HG03575 (cell line): Measurements from ENCODE around the gene HTR4.
"Not testable (repeated sequence)": the region's sequence is repeated elsewhere in the genome, so short reads cannot be mapped to it uniquely, and the experiment has no call there.

Experiments
- ATAC-seq: cut with Tn5 transposase; IDR thresholded peaks from one replicate; pipeline ENCODE4 v1.9.1; 2021; ENCODE audit not compliant: unreplicated experiment, insufficient number of reproducible peaks, low FRiP score; ENCODE audit errors: extremely low read depth

The HTR4 gene

GRCh38 chr5:148673704-148674103, 19.4 kb upstream of the HTR4 start:
- ATAC-seq, result not testable (repeated sequence)

DNA sequence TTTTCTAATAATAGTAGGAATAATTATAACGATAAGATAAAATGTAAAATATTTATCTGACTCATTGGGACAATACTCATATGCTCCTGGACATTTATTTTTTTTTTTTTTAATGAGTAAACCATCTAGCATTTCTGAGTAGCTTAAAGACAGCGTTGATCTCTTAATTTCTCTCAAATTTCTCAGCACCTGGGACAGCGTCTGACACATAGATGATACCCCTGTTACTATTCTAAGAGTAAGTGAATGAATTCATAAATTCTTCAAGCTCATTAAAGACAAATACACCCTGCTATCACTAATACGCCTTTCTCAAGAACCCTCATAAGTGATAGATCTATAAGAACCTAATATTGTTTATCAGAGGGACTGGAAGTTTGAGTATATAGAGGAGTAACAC, 12.0 kb upstream of the HTR4 start:
- no peak for ATAC-seq

- ATAC-seq, result no peak
Measured at GRCh38 chr5:148665431-148665830, 11.1 kb upstream of the HTR4 start.

DNA sequence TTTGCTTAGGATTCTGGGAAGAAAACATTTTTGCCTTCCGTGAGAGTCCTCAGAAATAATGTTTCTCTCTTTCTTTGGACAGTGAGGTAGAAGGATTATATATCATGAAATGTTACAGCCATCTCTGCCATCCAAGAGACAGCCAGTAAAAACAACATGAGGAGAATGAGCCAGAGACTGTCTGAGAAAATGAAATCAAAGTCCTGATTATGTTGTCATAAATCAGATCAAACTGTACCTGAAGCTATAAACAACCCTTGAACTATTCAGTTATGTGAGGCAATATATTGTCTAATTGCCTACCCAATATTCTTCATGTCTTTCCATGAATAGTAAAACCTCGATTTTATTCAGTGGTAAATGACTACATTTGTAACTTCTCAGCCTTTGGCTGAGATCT, 9.2 kb upstream of the HTR4 start:
- no peak for ATAC-seq

DNA sequence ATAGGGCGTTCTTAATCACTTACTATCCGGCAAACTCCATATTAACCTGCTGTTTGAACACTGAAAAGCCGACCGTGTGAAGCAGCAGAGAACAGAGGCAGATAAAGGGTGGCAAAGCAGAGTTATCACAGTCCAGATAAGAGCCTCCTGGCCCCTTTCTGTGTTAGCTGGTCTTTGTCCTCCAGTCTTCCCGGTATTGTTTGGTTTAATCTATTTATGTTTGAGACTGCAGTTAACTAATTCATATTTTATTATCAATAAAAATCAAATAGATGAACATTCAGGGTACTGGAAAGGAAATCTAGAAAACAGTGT, 6.0 kb upstream of the HTR4 start:
- no peak for ATAC-seq

- no peak for ATAC-seq
Measured at GRCh38 chr5:148659641-148660345, 5.5 kb upstream of the HTR4 start.

DNA sequence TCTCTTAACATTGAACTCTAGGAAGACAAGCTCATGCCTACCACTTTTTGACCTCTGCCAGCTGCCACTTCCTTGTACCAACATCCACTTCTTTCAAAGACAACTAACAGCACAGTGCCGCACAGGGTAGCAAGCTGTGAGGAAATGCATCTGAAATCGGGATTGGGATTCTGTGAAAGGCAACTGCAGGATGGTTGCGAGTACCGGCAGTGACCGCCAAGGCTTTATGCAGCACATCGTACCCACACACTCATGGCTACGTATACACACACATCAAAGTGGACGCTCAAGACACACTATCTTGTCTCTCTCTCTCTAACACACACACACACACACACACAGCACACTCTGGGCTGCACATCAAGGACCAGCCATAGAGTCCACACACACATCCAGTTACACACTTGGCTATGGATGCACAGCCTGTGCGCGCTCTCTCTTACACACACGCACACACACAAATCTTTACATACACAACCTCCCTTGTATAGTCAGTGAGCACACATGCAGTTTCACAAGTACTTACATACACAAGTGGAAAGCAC, 964 bp downstream of the HTR4 start:
- ATAC-seq, result no peak

DNA sequence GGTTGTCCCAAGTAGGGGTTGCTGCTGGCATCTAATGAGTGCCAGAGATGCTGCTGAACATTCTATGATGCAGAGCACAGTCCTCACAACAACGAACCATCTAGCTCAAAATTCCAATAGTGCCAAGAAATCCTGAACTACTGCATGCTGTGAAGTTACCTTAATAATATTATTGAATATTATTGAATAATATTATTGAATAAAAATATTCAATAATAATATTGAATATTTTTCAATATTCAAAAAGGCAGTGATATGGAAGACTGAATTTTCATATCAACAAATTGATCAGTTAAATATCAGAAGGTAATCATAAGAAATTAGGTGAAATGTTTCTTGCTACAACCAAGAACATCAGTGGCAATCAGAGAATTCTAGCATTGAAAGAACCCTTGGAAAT, 2.8 kb downstream of the HTR4 start:
- no peak for ATAC-seq

- ATAC-seq, result no peak
Measured at GRCh38 chr5:148645527-148645926, 8.8 kb downstream of the HTR4 start.

DNA sequence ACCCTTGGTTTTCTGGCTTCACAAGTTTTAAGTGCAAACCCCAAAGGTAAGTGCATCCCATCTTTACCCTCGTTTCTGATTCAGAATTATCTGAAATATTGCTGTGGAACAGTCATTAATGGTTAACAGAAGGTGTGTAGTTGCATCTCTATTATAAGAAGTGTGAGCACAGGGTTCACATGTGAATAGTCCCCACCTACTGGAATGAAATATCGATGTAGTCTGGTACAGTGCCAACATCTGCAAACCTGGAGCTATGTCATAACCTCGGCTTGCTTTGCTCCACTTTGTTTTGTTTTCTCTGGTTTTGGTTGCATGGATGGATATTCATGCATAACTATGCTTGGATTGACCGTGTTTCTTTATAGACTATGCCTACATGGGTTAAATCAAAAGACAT, 12.6 kb downstream of the HTR4 start:
- ATAC-seq, result no peak

DNA sequence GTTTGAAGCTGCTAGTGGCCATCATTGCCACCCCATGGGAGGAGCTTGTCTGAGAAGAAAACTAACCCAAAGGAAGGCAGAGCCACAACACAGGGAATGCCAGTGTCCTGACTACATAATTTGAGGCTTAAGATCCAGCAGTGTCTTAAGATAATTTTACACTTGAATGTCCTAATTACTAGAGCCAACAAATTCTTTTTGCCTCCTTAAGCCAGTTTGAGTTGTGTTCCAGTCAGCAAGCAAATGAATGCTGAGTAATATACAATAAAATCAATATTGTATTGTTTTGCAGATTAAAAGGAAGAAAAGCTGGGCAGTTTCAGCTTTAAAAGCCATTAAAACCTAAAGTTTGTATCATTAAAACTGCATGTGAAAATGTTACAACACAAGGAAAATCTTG, 13.9 kb downstream of the HTR4 start:
- ATAC-seq, result no peak

DNA sequence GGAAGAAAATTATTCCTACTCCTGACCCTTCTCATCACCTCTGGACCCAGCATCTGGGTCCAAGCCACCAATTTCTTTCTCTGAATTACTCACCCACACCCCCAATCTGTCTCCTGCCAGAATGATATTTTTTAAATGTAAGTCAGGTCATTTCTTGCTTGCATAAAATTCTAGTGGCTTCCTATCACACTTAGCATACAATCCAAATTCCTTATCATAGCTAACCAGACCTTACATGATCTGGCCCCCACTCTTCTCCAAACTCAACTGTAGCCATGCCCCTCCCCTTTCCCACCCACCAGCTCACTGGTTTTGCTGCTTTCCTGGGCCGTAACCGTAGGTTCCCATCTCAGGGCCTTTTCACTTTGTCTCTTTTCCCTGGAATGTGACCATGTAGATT, 15.2 kb downstream of the HTR4 start:
- no peak for ATAC-seq

GRCh38 chr5:148636353-148636752, 18.0 kb downstream of the HTR4 start:
- no peak for ATAC-seq

- ATAC-seq, result no peak
Measured at GRCh38 chr5:148635321-148636083, 18.8 kb downstream of the HTR4 start.

DNA sequence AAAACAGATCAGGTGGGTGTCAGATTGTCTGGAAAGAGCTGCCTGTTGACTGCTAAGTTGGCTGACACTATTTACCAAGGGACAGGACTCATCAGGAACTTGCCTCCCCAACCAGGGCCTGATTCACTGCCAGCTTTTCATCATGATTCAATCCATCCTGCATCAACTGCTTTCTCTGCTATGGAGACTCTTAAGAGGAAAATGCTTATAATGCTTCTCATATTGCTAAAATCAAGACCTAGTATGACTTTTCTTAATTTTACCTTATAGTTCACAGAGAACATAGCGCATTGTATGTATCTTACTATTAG, 21.3 kb downstream of the HTR4 start:
- no peak for ATAC-seq

GRCh38 chr5:148632255-148633066, 21.9 kb downstream of the HTR4 start:
- ATAC-seq, result no peak

GRCh38 chr5:148626986-148627385, 27.3 kb downstream of the HTR4 start:
- no peak for ATAC-seq

GRCh38 chr5:148626081-148626613, 28.2 kb downstream of the HTR4 start:
- no peak for ATAC-seq

DNA sequence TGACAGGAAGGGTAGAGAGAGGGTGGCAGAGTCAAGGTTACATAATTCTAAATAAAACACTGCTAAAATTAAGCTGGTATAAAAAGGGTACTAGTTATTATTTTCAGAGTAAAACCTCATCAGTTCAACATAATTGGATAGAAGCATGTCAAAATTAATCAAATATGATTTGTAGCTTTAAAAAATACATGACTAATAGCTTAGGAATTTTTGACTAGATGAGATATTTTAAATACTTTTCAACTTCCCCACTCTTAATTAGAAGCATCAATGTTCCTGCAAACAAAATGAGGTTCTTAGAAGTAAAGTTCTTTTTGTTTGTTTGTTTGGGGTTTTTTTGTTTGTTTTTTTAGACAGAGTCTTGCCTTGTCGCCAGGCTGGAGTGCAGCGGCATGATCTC, 29.1 kb downstream of the HTR4 start:
- ATAC-seq, result no peak

- ATAC-seq, result no peak
Measured at GRCh38 chr5:148623741-148624140, 30.6 kb downstream of the HTR4 start.
